Panc1 (cell line): Measurements from ENCODE around the gene CD58. TPM values are rescaled to one million over a fixed set of nuclear protein-coding genes. Genes with fewer than 3 reads are reported as not detected.

ENCODE experiments used
- ATAC-seq: fragments of 200-7000 bp; cut with Tn5 transposase; 2 replicates; pipeline ENCODE4 v1.9.1; 2020; ENCODE audit warnings: mild to moderate bottlenecking, moderate library complexity
- BruUV-seq: library from RNA; stranded (reverse); fragments of 400-500 nt; replicated peaks from 2 replicates; lab custom pipeline; 2021; lab: Mats Ljungman, UMichigan
- CTCF ChIA-PET: fragments of 300-600 bp; sonication (Branson Sonifier 250); formaldehyde crosslinking; loops from one replicate; lab custom pipeline; 2022; ENCODE audit warnings: antibody characterized with exemption; lab: Charles Lee
- POLR2A ChIA-PET: fragments of 300-600 bp; sonication (Branson Sonifier 250); formaldehyde crosslinking; loops from one replicate; lab custom pipeline; 2022; ENCODE audit warnings: antibody characterized with exemption; lab: Charles Lee
- DNase-seq: peaks from one replicate; pipeline ENCODE4 v3.0.0-alpha.2; 2010; ENCODE audit warnings: low read depth, low spot score
- H3K27ac ChIP-seq: 2 replicates; pipeline ENCODE4 v1.5.1; 2011; ENCODE audit warnings: mild to moderate bottlenecking, low read length, inconsistent platforms
- H3K27me3 ChIP-seq: fragments of 200-500 bp; sonication (Bioruptor generic); 2 replicates; pipeline ENCODE4 v1.6.0; 2014; ENCODE audit warnings: low read length, inconsistent platforms; ENCODE audit not compliant: control insufficient read depth, insufficient read depth
- H3K36me3 ChIP-seq: fragments of 200-500 bp; sonication (Bioruptor generic); 2 replicates; pipeline ENCODE4 v1.5.1; 2014; ENCODE audit warnings: inconsistent platforms, mild to moderate bottlenecking, low read length, moderate library complexity; ENCODE audit not compliant: control insufficient read depth, insufficient read depth
- H3K4me1 ChIP-seq: 2 replicates; pipeline ENCODE4 v1.5.1; 2011; ENCODE audit warnings: inconsistent platforms, mild to moderate bottlenecking, low read length, moderate library complexity; ENCODE audit not compliant: control insufficient read depth, insufficient read depth
- H3K4me3 ChIP-seq, 2 experiments: 2 replicates each; pipeline ENCODE4 v1.5.1; 2011 to 2012; ENCODE audit warnings: low read depth in 2 of 2, low read length in 2 of 2, mild to moderate bottlenecking in 2 of 2, inconsistent platforms in 1 of 2, moderate library complexity in 1 of 2
- H3K9me3 ChIP-seq: fragments of 200-500 bp; sonication (Bioruptor generic); 2 replicates; pipeline ENCODE4 v1.5.1; 2014; ENCODE audit warnings: low read depth, mild to moderate bottlenecking, inconsistent platforms, low read length, moderate library complexity; ENCODE audit not compliant: control insufficient read depth, insufficient read depth
- CTCF ChIP-seq: fragments of 450-650 bp; IDR thresholded peaks from 2 replicates; pipeline ENCODE4 v1.5.1; 2017; ENCODE audit warnings: mild to moderate bottlenecking
- POLR2AphosphoS5 ChIP-seq: IDR thresholded peaks from 2 replicates; pipeline ENCODE4 v1.6.1; 2012; ENCODE audit warnings: mild to moderate bottlenecking, low read depth, low read length, moderate library complexity
- REST ChIP-seq, 2 experiments: IDR thresholded peaks; 2 replicates each; pipeline ENCODE4 v1.6.1; 2011 to 2012; ENCODE audit warnings: low read depth in 2 of 2, control low read depth in 1 of 2, low read length in 1 of 2, mild to moderate bottlenecking in 1 of 2, moderate library complexity in 1 of 2; ENCODE audit not compliant: insufficient read depth in 1 of 2
- SIN3A ChIP-seq: IDR thresholded peaks from 2 replicates; pipeline ENCODE4 v1.6.1; 2012; ENCODE audit warnings: low read depth, mild to moderate bottlenecking, low read length, moderate library complexity, borderline replicate concordance; ENCODE audit not compliant: insufficient read depth
- TCF7L2 ChIP-seq: IDR thresholded peaks from 2 replicates; pipeline ENCODE4 v1.6.1; 2011; ENCODE audit warnings: mild to moderate bottlenecking, low read depth, low read length, inconsistent platforms
- in situ Hi-C: cut with HindIII; loops from 2 replicates; pipeline ENCODE4 v1.10.0; 2016; ENCODE audit warnings: low sequenced_read_pairs, low pct_unique_long_range_greater_than_20kb
- intact Hi-C: fragments of 100-400 bp; cut with micrococcal nuclease; formaldehyde crosslinking; loops from one replicate; pipeline ENCODE4 v1.10.0; 2022; ENCODE audit not compliant: unreplicated experiment
- total RNA-seq: library from RNA; stranded (reverse); gene quantifications from one replicate; pipeline ENCODE4 v1.2.1, GENCODE V29; 2021; ENCODE audit not compliant: unreplicated experiment

CD58 gene
- total RNA-seq, 1 experiment from 2014 or later: 12.6 TPM

- ChIA-PET CTCF (no interaction called here), POLR2A (no interaction called here)
- BruUV-seq: no TSS peak
- no peaks in the 10 kb centered on the region for H3K9me3 ChIP-seq
- no peak for TF ChIP-seq REST (IDR thresholded peaks at IDR 0.05; ENCODE audit: insufficient read depth in 1 of 2, low read depth in 2 of 2, low read length in 1 of 2)
- no peak for TF ChIP-seq POLR2AphosphoS5
- no peak for TF ChIP-seq TCF7L2
- TF ChIP-seq CTCF: no peak
- TF ChIP-seq SIN3A: no peak
- intact Hi-C loops: no loop called here
- H3K4me1 ChIP-seq: no peaks in the 10 kb centered on the region
- no peak for ATAC-seq
- no peak overlapping the region for H3K4me3 ChIP-seq
- in situ Hi-C loops: no loop called here
- H3K27ac ChIP-seq: no peak overlapping the region
- no peaks in the 10 kb centered on the region for H3K27me3 ChIP-seq
- no peaks in the 10 kb centered on the region for H3K36me3 ChIP-seq
- DNase-seq: no peak
Observed at GRCh38 chr1:116532671-116533428, 38.0 kb downstream of the CD58 start.

- ATAC-seq: no peak
- in situ Hi-C loops (no loop called here), intact Hi-C loops (no loop called here)
- Histone ChIP-seq H3K9me3 (no peaks in the 10 kb centered on the region), H3K36me3 (no peaks in the 10 kb centered on the region), H3K4me3 (no peak overlapping the region), H3K4me1 (no peaks in the 10 kb centered on the region), H3K27ac (no peak overlapping the region), H3K27me3 (no peaks in the 10 kb centered on the region)
- no peak for TF ChIP-seq CTCF
- no peak for TF ChIP-seq REST (IDR thresholded peaks at IDR 0.05; ENCODE audit: insufficient read depth in 1 of 2, low read depth in 2 of 2, low read length in 1 of 2)
- TF ChIP-seq TCF7L2: no peak
- no peak for TF ChIP-seq POLR2AphosphoS5
- no peak for TF ChIP-seq SIN3A
- ChIA-PET POLR2A (no interaction called here), CTCF (no interaction called here)
- no TSS peak for BruUV-seq
- no peak for DNase-seq
Observed at GRCh38 chr1:116531917-116532316, 38.9 kb downstream of the CD58 start.
